CD4-positive, alpha-beta T cell (primary cell): Measurements from ENCODE around the gene NES. TPM values are rescaled to one million over a fixed set of nuclear protein-coding genes. Genes with fewer than 3 reads are reported as not detected.

Experiments
- ATAC-seq: fragments of 200-7000 bp; cut with Tn5 transposase; one replicate; pipeline ENCODE4 v1.10.0; 2022; ENCODE audit warnings: mild to moderate bottlenecking; ENCODE audit not compliant: poor library complexity
- CTCF ChIA-PET: fragments of 350-600 bp; sonication (Branson Sonifier 250); formaldehyde crosslinking; loops from one replicate; lab custom pipeline; 2021; ENCODE audit warnings: antibody characterized with exemption, inconsistent platforms; lab: Charles Lee
- POLR2A ChIA-PET: fragments of 350-600 bp; sonication (Branson Sonifier 250); formaldehyde crosslinking; loops from one replicate; lab custom pipeline; 2021; ENCODE audit warnings: antibody characterized with exemption, inconsistent platforms; lab: Charles Lee
- DNase-seq, 14 experiments: peaks; one replicate each; pipeline ENCODE4 v3.0.0-alpha.2; 2013 to 2020; ENCODE audit warnings: mixed read lengths in 2 of 14
- H3K27ac ChIP-seq, 2 donors: one replicate each; pipeline versions ENCODE4 v1.5.1 to v1.7.0; 2013; ENCODE audit warnings: low read length in 2 of 2, low read depth in 1 of 2, mild to moderate bottlenecking in 1 of 2
- H3K27me3 ChIP-seq, 2 experiments: 1 replicate in 1 of 2; 2 replicates in 1 of 2; pipeline versions ENCODE4 v1.6.1 to v1.7.0; 2013; ENCODE audit warnings: low read length in 2 of 2, control low read depth in 1 of 2, mild to moderate bottlenecking in 1 of 2, moderate library complexity in 1 of 2; ENCODE audit not compliant: insufficient read depth in 2 of 2, control insufficient read depth in 1 of 2
- H3K36me3 ChIP-seq: one replicate; pipeline ENCODE4 v1.6.1; 2013; ENCODE audit warnings: low read length, control low read depth; ENCODE audit not compliant: insufficient read depth
- H3K4me1 ChIP-seq: one replicate; pipeline ENCODE4 v1.6.1; 2013; ENCODE audit warnings: low read length, control low read depth; ENCODE audit not compliant: insufficient read depth
- H3K4me3 ChIP-seq: one replicate; pipeline ENCODE4 v1.5.1; 2013; ENCODE audit warnings: mild to moderate bottlenecking, low read length, moderate library complexity
- H3K9me3 ChIP-seq, 2 experiments: 1 replicate in 1 of 2; 2 replicates in 1 of 2; pipeline versions ENCODE4 v1.6.1 to v1.7.0; 2013; ENCODE audit warnings: low read length in 2 of 2, mild to moderate bottlenecking in 2 of 2, control low read depth in 1 of 2, moderate library complexity in 1 of 2; ENCODE audit not compliant: control insufficient read depth in 1 of 2, insufficient read depth in 1 of 2
- H3K27ac Mint-ChIP-seq: one replicate; pipeline ENCODE4 v1.8.0; 2020; ENCODE audit warnings: mixed read lengths
- H3K27me3 Mint-ChIP-seq: one replicate; pipeline ENCODE4 v1.8.0; 2021; ENCODE audit warnings: mixed read lengths
- H3K36me3 Mint-ChIP-seq: one replicate; pipeline ENCODE4 v1.8.0; 2021; ENCODE audit warnings: low read depth, mixed read lengths
- H3K4me1 Mint-ChIP-seq: one replicate; pipeline ENCODE4 v1.8.0; 2021; ENCODE audit warnings: low read depth, mixed read lengths
- H3K4me3 Mint-ChIP-seq: one replicate; pipeline ENCODE4 v1.8.0; 2020; ENCODE audit warnings: mild to moderate bottlenecking, mixed read lengths
- H3K9me3 Mint-ChIP-seq: one replicate; pipeline ENCODE4 v1.8.0; 2020; ENCODE audit warnings: mixed read lengths
- intact Hi-C, 2 experiments: fragments of 100-400 bp; cut with DNase I in 1 of 2; cut with micrococcal nuclease in 1 of 2; formaldehyde crosslinking; loops; one replicate each; pipeline versions ENCODE4 v1.15.1 to v1.9.0; 2023 to 2025; cut with DNase I, micrococcal nuclease
- total RNA-seq, 174 experiments: library from RNA in 2 of 174; stranded (reverse) in 2 of 174; gene quantifications; one replicate each; pipeline ENCODE4 v1.2.3 and lab custom pipeline; 2021 to 2026
- TF ChIP-seq, protein P1 (sequence below): fragments of 200-600 bp; IDR thresholded peaks from one replicate; pipeline ENCODE4 v1.8.0; 2022; ENCODE audit warnings: antibody characterized with exemption, mild to moderate bottlenecking

Gene NES
- total RNA-seq, 2 experiments from 2014 or later = not detected

DNA sequence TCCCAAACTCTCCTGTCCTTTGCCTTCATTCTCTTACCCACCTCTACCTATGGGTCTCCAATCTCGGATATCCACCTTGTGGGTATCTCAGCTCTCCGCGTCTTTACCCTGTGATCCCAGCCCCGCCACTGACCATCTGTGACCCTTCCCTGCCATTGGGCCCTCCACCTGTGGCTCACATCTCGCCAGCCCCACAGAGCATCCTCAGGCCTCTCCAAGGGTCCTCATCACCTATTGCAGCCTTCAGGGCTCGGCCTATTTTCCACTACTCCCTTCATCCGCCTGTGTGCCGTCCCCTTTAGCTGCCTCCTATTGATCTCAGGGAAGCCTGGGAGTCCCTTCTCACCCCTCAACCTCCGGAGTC is 24.2 kb downstream of the NES start:
- Histone ChIP-seq H3K4me3 (no peak overlapping the region), H3K9me3 (peaks cover 0 to 18% of the 10 kb centered on the region in 2 experiments), H3K4me1 (peaks cover 19% of the 10 kb centered on the region), H3K27ac (no peak overlapping the region), H3K36me3 (no peaks in the 10 kb centered on the region), H3K27me3 (peaks cover 59 to 77% of the 10 kb centered on the region in 2 experiments)
- Mint-ChIP-seq H3K9me3 (no peaks in the 10 kb centered on the region), H3K36me3 (no peaks in the 10 kb centered on the region), H3K27ac (no peak overlapping the region), H3K4me3 (no peak overlapping the region), H3K27me3 (peaks cover 96% of the 10 kb centered on the region), H3K4me1 (peaks cover 21% of the 10 kb centered on the region)
- DNase-seq = no peak
- CTCF ChIA-PET = interaction anchor here (1.2 kb wide), 1 partner anchor 73 kb away, joined by 3 read pairs; no protein-coding TSS in a partner anchor
- no peak for ATAC-seq
- TF ChIP-seq, protein P1, sequence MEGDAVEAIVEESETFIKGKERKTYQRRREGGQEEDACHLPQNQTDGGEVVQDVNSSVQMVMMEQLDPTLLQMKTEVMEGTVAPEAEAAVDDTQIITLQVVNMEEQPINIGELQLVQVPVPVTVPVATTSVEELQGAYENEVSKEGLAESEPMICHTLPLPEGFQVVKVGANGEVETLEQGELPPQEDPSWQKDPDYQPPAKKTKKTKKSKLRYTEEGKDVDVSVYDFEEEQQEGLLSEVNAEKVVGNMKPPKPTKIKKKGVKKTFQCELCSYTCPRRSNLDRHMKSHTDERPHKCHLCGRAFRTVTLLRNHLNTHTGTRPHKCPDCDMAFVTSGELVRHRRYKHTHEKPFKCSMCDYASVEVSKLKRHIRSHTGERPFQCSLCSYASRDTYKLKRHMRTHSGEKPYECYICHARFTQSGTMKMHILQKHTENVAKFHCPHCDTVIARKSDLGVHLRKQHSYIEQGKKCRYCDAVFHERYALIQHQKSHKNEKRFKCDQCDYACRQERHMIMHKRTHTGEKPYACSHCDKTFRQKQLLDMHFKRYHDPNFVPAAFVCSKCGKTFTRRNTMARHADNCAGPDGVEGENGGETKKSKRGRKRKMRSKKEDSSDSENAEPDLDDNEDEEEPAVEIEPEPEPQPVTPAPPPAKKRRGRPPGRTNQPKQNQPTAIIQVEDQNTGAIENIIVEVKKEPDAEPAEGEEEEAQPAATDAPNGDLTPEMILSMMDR = no peak
- intact Hi-C loops = no loop called here
- POLR2A ChIA-PET = no interaction called here

DNA sequence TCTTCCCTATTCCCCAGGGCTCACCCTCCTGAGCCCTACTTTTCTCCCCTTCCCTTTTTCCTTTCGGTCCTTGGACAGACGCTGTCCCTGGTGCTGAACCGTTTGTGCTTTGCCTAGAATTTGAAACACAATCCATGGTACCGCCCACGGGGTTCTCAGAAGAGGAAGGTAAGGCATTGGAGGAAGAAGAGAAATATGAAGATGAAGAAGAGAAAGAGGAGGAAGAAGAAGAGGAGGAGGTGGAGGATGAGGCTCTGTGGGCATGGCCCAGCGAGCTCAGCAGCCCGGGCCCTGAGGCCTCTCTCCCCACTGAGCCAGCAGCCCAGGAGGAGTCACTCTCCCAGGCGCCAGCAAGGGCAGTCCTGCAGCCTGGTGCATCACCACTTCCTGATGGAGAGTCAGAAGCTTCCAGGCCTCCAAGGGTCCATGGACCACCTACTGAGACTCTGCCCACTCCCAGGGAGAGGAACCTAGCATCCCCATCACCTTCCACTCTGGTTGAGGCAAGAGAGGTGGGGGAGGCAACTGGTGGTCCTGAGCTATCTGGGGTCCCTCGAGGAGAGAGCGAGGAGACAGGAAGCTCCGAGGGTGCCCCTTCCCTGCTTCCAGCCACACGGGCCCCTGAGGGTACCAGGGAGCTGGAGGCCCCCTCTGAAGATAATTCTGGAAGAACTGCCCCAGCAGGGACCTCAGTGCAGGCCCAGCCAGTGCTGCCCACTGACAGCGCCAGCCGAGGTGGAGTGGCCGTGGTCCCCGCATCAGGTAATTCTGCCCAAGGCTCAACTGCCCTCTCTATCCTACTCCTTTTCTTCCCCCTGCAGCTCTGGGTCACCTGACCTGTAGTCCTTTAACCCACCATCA is 24.8 kb downstream of the NES start:
- ATAC-seq (no peak), DNase-seq (peak in 1 of 14 experiments; percentile 12)
- H3K27me3 Mint-ChIP-seq = peaks cover 97% of the 10 kb centered on the region
- H3K4me1 ChIP-seq = peaks cover 13% of the 10 kb centered on the region
- ChIA-PET POLR2A (interaction anchor here (0.5 kb wide), 1 partner anchor 440 kb away, joined by 3 read pairs; the partner anchor contains the start of gene PMF1), CTCF (interaction anchor here (1.2 kb wide), 1 partner anchor 74 kb away, joined by 3 read pairs; no protein-coding TSS in a partner anchor)
- TF ChIP-seq, protein P1 = no peak
- H3K27ac ChIP-seq = no peak overlapping the region
- H3K4me3 Mint-ChIP-seq = no peak overlapping the region
- peaks cover 15% of the 10 kb centered on the region for H3K4me1 Mint-ChIP-seq
- H3K36me3 Mint-ChIP-seq = no peaks in the 10 kb centered on the region
- H3K9me3 Mint-ChIP-seq = no peaks in the 10 kb centered on the region
- H3K27me3 ChIP-seq = peaks cover 64 to 81% of the 10 kb centered on the region in 2 experiments
- H3K27ac Mint-ChIP-seq = no peak overlapping the region
- intact Hi-C loops = no loop called here
- peaks cover 0 to 20% of the 10 kb centered on the region in 2 experiments for H3K9me3 ChIP-seq
- H3K4me3 ChIP-seq = no peak overlapping the region
- no peaks in the 10 kb centered on the region for H3K36me3 ChIP-seq

GRCh38 chr1:156648951-156649350 is 28.3 kb downstream of the NES start:
- no peaks in the 10 kb centered on the region for H3K9me3 Mint-ChIP-seq
- CTCF ChIA-PET = no interaction called here
- Histone ChIP-seq H3K27me3 (peaks cover 58 to 80% of the 10 kb centered on the region in 2 experiments), H3K36me3 (no peaks in the 10 kb centered on the region), H3K4me3 (no peak overlapping the region), H3K9me3 (peaks cover 0 to 29% of the 10 kb centered on the region in 2 experiments), H3K4me1 (peaks cover 1% of the 10 kb centered on the region), H3K27ac (no peak overlapping the region)
- DNase-seq = no peak
- H3K27me3 Mint-ChIP-seq = peaks cover 89% of the 10 kb centered on the region
- no peaks in the 10 kb centered on the region for H3K36me3 Mint-ChIP-seq
- POLR2A ChIA-PET = no interaction called here
- no peak for ATAC-seq
- peaks cover under 1% of the 10 kb centered on the region for H3K4me1 Mint-ChIP-seq
- no peak overlapping the region for H3K27ac Mint-ChIP-seq
- TF ChIP-seq, protein P1 = no peak
- intact Hi-C loops = no loop called here
- H3K4me3 Mint-ChIP-seq = no peak overlapping the region
